Stimulated activated CD8-positive, alpha-beta memory T cell treated with anti-CD3 and anti-CD28 coated beads, Interleukin-12 subunit alpha, Interleukin-12 subunit beta, amount 100 ng/mL, for 24 hours (primary cell): Measurements from ENCODE around the gene RNF217.
"Not testable (repeated sequence)": the region's sequence is repeated elsewhere in the genome, so short reads cannot be mapped to it uniquely, and the experiment has no call there.

Source experiments
- DNase-seq: peaks from one replicate; pipeline ENCODE4 v3.0.0-alpha.2; 2020; ENCODE audit errors: extremely low read depth

RNF217 gene

GRCh38 chr6:125013938-125014660 is 51.9 kb downstream of the RNF217 start:
- DNase-seq, result no peak

GRCh38 chr6:125014661-125014957 is 52.4 kb downstream of the RNF217 start:
- no peak for DNase-seq

- no peak for DNase-seq
These were observed 52.9 kb downstream of the RNF217 start for GRCh38 chr6:125015152-125015551.

GRCh38 chr6:125018136-125018535 is 55.9 kb downstream of the RNF217 start:
- DNase-seq, result no peak

- no peak for DNase-seq
These were observed 57.0 kb downstream of the RNF217 start for GRCh38 chr6:125019281-125019680.

GRCh38 chr6:125019918-125020317 is 57.7 kb downstream of the RNF217 start:
- no peak for DNase-seq

- no peak for DNase-seq
These were observed 58.1 kb downstream of the RNF217 start for GRCh38 chr6:125020385-125020784.

- no peak for DNase-seq
These were observed 60.3 kb downstream of the RNF217 start for GRCh38 chr6:125022391-125022989.

- no peak for DNase-seq
These were observed 63.1 kb downstream of the RNF217 start for GRCh38 chr6:125025164-125025854.

- DNase-seq, result no peak
These were observed 65.0 kb downstream of the RNF217 start for GRCh38 chr6:125027287-125027686.

- DNase-seq, result no peak
These were observed 68.7 kb downstream of the RNF217 start for GRCh38 chr6:125030969-125031368.

GRCh38 chr6:125031385-125031784 is 69.1 kb downstream of the RNF217 start:
- DNase-seq, result no peak

- not testable (repeated sequence) for DNase-seq
These were observed 72.7 kb downstream of the RNF217 start for GRCh38 chr6:125034929-125035328.

- not testable (repeated sequence) for DNase-seq
These were observed 74.2 kb downstream of the RNF217 start for GRCh38 chr6:125036486-125036885.

GRCh38 chr6:125037827-125038226 is 75.6 kb downstream of the RNF217 start:
- no peak for DNase-seq

GRCh38 chr6:125038925-125039324 is 76.7 kb downstream of the RNF217 start:
- DNase-seq, result no peak

GRCh38 chr6:125041740-125042459 is 79.7 kb downstream of the RNF217 start:
- DNase-seq, result no peak

GRCh38 chr6:125044066-125044465 is 81.8 kb downstream of the RNF217 start:
- no peak for DNase-seq

GRCh38 chr6:125044667-125045066 is 82.4 kb downstream of the RNF217 start:
- no peak for DNase-seq

- no peak for DNase-seq
These were observed 84.1 kb downstream of the RNF217 start for GRCh38 chr6:125046107-125046925.

- no peak for DNase-seq
These were observed 86.0 kb downstream of the RNF217 start for GRCh38 chr6:125048274-125048673.
